GM10847 (cell line): ENCODE data around the gene GSTK1.

Experiments
- POLR2A ChIP-seq: IDR thresholded peaks from 2 replicates; pipeline ENCODE4 v1.6.1; 2011; ENCODE audit not compliant: insufficient read length; ENCODE audit errors: extremely low read depth

GSTK1 gene

DNA sequence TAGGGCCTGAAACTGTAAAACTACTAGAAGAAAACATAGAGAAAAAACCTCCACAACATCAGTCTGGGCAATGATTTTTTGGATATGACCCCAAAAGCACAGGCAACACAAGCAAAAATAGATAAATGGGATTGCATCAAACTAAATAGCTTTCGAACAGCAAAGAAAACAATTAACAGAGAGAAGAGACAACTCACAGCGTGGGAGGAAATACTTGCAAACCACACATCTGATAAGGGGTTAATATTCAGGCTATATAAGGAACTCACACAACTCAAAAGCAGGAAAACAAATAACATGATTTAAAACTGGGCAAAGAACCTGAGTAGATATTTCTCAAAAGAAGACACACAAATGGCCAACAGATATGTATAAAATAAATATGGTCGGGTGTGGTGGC is 7.7 kb upstream of the GSTK1 start:
- TF ChIP-seq POLR2A, result no peak

- no peak for TF ChIP-seq POLR2A
Observed at GRCh38 chr7:143256325-143256724, 6.9 kb upstream of the GSTK1 start.

DNA sequence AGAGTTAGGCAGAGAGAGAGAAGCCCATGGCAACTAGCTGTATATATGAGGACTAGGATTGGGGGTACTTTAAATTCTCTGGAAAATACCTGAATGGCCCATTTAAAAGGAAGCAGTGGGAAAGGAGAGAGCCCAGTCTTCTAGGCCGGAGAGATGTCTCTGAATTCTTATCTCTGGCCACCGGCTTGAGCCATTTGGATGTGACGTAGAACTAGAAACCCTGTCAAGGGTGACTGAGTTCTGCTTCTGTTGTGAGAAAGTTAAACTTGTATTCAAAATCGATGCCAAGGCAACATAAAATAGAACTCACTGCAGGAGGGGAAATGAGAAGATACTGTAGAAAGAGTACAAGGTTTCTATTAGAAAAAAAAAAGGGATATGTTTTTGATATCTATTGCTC is 6.3 kb upstream of the GSTK1 start:
- no peak for TF ChIP-seq POLR2A

DNA sequence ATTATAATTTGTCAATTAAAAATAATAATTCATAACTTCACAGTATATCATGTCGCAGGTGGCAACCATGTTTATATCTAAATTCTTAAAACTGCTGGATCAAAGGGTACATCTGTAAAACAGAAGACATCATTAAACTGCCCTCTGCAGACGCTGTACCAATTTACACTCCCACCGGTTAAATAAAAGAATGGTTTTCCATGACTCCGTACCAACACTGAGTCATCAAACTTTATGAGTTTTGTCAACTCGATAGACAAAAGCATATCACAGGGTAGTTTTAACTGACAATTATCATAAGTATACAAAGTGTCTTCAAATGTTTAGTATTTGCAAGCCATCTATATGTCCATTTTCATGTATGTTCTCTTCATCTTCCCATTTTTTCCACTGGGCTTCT is 5.7 kb upstream of the GSTK1 start:
- TF ChIP-seq POLR2A, result no peak

GRCh38 chr7:143258831-143259230 is 4.4 kb upstream of the GSTK1 start:
- TF ChIP-seq POLR2A, result no peak

- TF ChIP-seq POLR2A, result no peak
Observed at GRCh38 chr7:143259765-143260164, 3.5 kb upstream of the GSTK1 start.

GRCh38 chr7:143261901-143262300 is 1.3 kb upstream of the GSTK1 start:
- no peak for TF ChIP-seq POLR2A

DNA sequence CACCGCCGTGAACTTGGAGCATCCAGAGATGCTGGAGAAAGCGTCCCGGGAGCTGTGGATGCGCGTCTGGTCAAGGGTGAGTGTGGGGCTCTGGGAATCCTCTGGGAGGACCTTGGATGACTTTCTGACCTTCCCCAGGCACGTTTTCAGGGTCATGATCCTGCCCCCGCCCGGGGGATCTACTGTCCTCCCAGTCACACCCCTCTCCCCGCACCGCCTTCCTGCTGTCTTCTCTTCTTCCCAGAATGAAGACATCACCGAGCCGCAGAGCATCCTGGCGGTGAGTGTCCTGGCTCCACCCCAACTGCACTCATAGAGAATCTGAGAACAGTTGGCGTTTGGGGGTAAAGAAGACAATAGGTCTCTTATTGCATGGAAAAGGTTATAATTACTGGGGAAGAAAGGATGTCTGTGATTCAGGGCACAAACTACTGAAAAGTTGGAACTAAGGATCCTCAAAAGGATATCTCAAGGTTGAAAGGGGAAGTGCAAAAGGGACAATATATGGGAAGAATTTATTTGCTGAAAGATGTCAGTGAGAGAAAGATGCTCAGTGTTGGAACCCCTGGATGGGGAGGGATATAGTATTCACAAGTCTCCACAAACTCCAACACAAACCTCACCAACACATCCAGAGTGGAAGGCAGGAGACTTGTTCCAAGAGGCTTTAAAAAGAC is 1.9 kb downstream of the GSTK1 start:
- TF ChIP-seq POLR2A, result no peak

GRCh38 chr7:143269251-143269650 is 6.0 kb downstream of the GSTK1 start:
- TF ChIP-seq POLR2A, result no peak

- TF ChIP-seq POLR2A, result no peak
Observed at GRCh38 chr7:143271240-143271639, 8.0 kb downstream of the GSTK1 start.

DNA sequence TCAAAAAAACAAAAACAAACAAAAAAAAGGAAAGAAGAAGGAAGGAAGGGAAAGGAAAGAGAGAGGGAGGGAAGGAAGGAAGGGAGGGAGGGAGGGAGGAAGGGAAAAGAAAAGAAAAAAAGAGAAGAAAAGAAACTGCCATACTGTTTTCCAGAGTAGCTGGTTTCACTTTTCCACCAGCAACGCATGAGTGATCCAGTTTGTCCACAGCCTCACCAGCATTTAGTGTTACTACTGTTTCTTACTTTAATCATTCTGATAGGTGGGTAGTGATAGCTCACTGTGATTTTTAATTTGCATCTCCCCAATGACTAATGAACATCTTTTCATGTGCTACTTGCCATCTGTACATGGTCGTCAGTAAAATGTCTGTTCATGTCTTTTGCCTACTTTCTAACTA is 9.6 kb downstream of the GSTK1 start:
- no peak for TF ChIP-seq POLR2A

DNA sequence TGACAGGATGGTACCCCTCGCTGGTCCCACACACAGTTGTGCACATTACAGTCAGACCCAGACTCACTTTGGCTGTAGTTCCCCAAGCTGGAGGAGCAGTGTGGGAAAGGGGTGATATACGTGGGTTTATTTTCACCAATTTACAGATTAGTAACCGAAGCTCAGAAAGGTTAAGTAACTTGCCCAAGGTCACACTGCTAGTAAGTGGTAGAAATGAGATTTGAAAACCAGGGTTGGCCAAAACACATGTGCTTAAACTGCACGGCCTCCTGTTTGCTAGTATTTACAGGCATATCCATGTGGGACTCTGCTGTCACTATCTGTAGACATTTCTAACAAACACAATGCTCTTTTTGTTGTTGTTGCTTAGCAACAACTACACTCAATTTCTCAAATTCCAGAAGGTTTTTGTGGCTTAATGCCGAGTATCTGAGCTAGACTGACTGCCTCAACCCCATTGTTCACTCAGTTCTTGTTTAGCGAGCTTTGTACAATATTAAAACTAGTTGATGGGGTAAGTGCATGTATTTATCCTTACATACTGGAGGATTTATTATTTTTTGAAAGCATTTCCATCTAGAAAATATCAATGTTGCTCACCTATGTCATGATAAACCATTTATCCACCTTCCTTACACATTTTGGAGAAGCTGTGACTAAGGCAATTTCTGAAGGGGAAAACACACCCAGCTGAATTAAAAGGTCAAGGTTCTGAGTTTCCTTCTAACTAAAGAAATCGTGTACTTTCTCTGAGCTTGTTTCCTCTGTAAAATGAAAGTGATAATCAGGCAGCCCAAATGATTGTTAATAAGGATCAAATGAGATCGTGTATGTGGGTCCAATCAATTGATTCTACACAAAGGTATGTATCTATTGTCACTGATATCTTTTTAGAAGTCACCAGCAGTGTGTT is 16.2 kb downstream of the GSTK1 start:
- no peak for TF ChIP-seq POLR2A

- TF ChIP-seq POLR2A, result no peak
Observed at GRCh38 chr7:143280160-143280559, 16.9 kb downstream of the GSTK1 start.

DNA sequence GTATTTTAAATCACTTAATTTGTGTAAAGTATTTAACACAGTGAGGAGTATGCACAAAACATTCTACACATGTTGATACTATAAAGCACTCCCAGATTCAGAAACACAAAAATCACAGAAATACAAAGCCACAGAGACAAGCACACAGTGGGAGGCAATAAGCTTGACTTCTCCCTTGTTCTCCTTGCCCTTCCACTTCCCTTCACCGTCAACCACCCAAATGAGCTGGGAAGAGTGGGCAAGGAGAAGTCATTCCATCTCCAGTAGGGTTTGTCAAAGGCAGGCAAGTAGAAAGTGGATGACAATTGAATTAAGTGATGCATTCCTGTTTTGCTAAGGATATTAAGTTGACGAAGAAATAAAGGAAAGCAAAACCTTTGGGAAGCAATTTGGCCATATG is 17.3 kb downstream of the GSTK1 start:
- no peak for TF ChIP-seq POLR2A

GRCh38 chr7:143281529-143281928 is 18.3 kb downstream of the GSTK1 start:
- no peak for TF ChIP-seq POLR2A

GRCh38 chr7:143282124-143282523 is 18.9 kb downstream of the GSTK1 start:
- no peak for TF ChIP-seq POLR2A
